HG03064 (cell line): ENCODE results near the gene RIOX2.

Experiments
- ATAC-seq: cut with Tn5 transposase; IDR thresholded peaks from one replicate; pipeline ENCODE4 v1.9.1; 2021; ENCODE audit warnings: low read depth; ENCODE audit not compliant: unreplicated experiment

Gene RIOX2

GRCh38 chr3:97991293-97991682 lies 19.1 kb upstream of the RIOX2 start:
- ATAC-seq = no peak

- no peak for ATAC-seq
These were observed 18.5 kb upstream of the RIOX2 start for GRCh38 chr3:97990624-97991292.

GRCh38 chr3:97988784-97989568 lies 16.7 kb upstream of the RIOX2 start:
- ATAC-seq = no peak

GRCh38 chr3:97987306-97987705 lies 15.1 kb upstream of the RIOX2 start:
- ATAC-seq = no peak

- no peak for ATAC-seq
These were observed 11.8 kb upstream of the RIOX2 start for GRCh38 chr3:97983933-97984491.

GRCh38 chr3:97981886-97982285 lies 9.7 kb upstream of the RIOX2 start:
- no peak for ATAC-seq

- ATAC-seq = no peak
These were observed 7.4 kb upstream of the RIOX2 start for GRCh38 chr3:97979610-97980009.

- no peak for ATAC-seq
These were observed 3.2 kb upstream of the RIOX2 start for GRCh38 chr3:97975466-97975865.

- ATAC-seq = no peak
These were observed 2.8 kb upstream of the RIOX2 start for GRCh38 chr3:97974996-97975395.

GRCh38 chr3:97972976-97973375 lies 745 bp upstream of the RIOX2 start:
- ATAC-seq = no peak

GRCh38 chr3:97970956-97971620 lies 1.1 kb downstream of the RIOX2 start:
- no peak for ATAC-seq

- no peak for ATAC-seq
These were observed 2.1 kb downstream of the RIOX2 start for GRCh38 chr3:97970156-97970555.

- ATAC-seq = no peak
These were observed 2.7 kb downstream of the RIOX2 start for GRCh38 chr3:97969541-97969940.

GRCh38 chr3:97968376-97968775 lies 3.9 kb downstream of the RIOX2 start:
- no peak for ATAC-seq

- no peak for ATAC-seq
These were observed 4.3 kb downstream of the RIOX2 start for GRCh38 chr3:97967966-97968365.

GRCh38 chr3:97960993-97961766 lies 11.1 kb downstream of the RIOX2 start:
- ATAC-seq = no peak

- no peak for ATAC-seq
These were observed 11.7 kb downstream of the RIOX2 start for GRCh38 chr3:97960551-97960950.

- no peak for ATAC-seq
These were observed 12.4 kb downstream of the RIOX2 start for GRCh38 chr3:97959872-97960271.

GRCh38 chr3:97958796-97959195 lies 13.4 kb downstream of the RIOX2 start:
- ATAC-seq = no peak

GRCh38 chr3:97958396-97958795 lies 13.8 kb downstream of the RIOX2 start:
- no peak for ATAC-seq
